Stomach (tissue), 4 donors: ENCODE data around the gene DGCR2.

Source experiments
- POLR2A ChIP-seq, 4 donors: fragments of 450-650 bp; IDR thresholded peaks; one replicate each; pipeline ENCODE4 v1.6.1; 2016; ENCODE audit warnings: antibody characterized with exemption in 4 of 4, control low read depth in 2 of 4, mild to moderate bottlenecking in 1 of 4, moderate library complexity in 1 of 4
- TF ChIP-seq, protein P1 (sequence below), 7 experiments: fragments of 450-650 bp in 4 of 7; fragments of 200-600 bp in 3 of 7; sonication (generic) in 3 of 7; IDR thresholded peaks; one replicate each; pipeline ENCODE4 v1.5.1; 2016 to 2019; ENCODE audit warnings: antibody characterized with exemption in 7 of 7, control low read depth in 2 of 7, mild to moderate bottlenecking in 1 of 7

- TF ChIP-seq, protein P1, sequence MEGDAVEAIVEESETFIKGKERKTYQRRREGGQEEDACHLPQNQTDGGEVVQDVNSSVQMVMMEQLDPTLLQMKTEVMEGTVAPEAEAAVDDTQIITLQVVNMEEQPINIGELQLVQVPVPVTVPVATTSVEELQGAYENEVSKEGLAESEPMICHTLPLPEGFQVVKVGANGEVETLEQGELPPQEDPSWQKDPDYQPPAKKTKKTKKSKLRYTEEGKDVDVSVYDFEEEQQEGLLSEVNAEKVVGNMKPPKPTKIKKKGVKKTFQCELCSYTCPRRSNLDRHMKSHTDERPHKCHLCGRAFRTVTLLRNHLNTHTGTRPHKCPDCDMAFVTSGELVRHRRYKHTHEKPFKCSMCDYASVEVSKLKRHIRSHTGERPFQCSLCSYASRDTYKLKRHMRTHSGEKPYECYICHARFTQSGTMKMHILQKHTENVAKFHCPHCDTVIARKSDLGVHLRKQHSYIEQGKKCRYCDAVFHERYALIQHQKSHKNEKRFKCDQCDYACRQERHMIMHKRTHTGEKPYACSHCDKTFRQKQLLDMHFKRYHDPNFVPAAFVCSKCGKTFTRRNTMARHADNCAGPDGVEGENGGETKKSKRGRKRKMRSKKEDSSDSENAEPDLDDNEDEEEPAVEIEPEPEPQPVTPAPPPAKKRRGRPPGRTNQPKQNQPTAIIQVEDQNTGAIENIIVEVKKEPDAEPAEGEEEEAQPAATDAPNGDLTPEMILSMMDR (IDR thresholded peaks at IDR 0.05) = no peak
- no peak for TF ChIP-seq POLR2A (IDR thresholded peaks at IDR 0.05)
Measured at GRCh38 chr22:19067696-19068348, 54.4 kb downstream of the DGCR2 start.
